OCI-LY3 (cell line): ENCODE data around the gene MFNG.

Experiments
- H2AFZ ChIP-seq: fragments of 200-600, 300-600 bp; shearing (Covaris generic); 2 replicates; pipeline ENCODE4 v1.6.0; 2014; ENCODE audit warnings: antibody characterized with exemption, low read depth, low read length
- H3K27ac ChIP-seq: fragments of 200-600, 300-600 bp; sonication (generic); 2 replicates; pipeline ENCODE4 v1.5.1; 2014; ENCODE audit warnings: mild to moderate bottlenecking, low read length, moderate library complexity, mixed read lengths
- H3K27me3 ChIP-seq: fragments of 200-600, 300-600 bp; sonication (generic); 2 replicates; pipeline ENCODE4 v1.6.1; 2014; ENCODE audit warnings: low read depth, low read length, mixed read lengths
- H3K36me3 ChIP-seq: fragments of 200-600, 300-600 bp; sonication (generic); replicated peaks from 2 replicates; pipeline ENCODE3; 2014; ENCODE audit warnings: low read depth, low read length, mixed read lengths
- H3K4me1 ChIP-seq: fragments of 300-600, 200-600 bp; sonication (generic); 2 replicates; pipeline ENCODE4 v1.6.1; 2014; ENCODE audit warnings: low read length, mixed read lengths
- H3K4me2 ChIP-seq: fragments of 200-600, 300-600 bp; sonication (generic); 2 replicates; pipeline ENCODE4 v1.6.1; 2014; ENCODE audit warnings: low read length, mixed read lengths
- H3K4me3 ChIP-seq: fragments of 300-600, 200-600 bp; sonication (generic); 2 replicates; pipeline ENCODE4 v1.5.1; 2014; ENCODE audit warnings: antibody characterized with exemption, mild to moderate bottlenecking, low read length, moderate library complexity
- H3K79me2 ChIP-seq: fragments of 300-600, 200-600 bp; shearing (Covaris generic); 2 replicates; pipeline ENCODE4 v1.6.1; 2014; ENCODE audit warnings: mild to moderate bottlenecking, low read length, mixed read lengths
- H3K9ac ChIP-seq: fragments of 300-600, 200-600 bp; shearing (Covaris generic); 2 replicates; pipeline ENCODE4 v1.6.0; 2014; ENCODE audit warnings: mild to moderate bottlenecking, low read length, moderate library complexity
- H3K9me3 ChIP-seq: fragments of 200-600, 300-600 bp; shearing (Covaris generic); 2 replicates; pipeline ENCODE4 v1.6.1; 2014; ENCODE audit warnings: low read length, mixed read lengths; ENCODE audit not compliant: insufficient read depth
- H4K20me1 ChIP-seq: fragments of 200-600, 300-600 bp; sonication (generic); 2 replicates; pipeline ENCODE4 v1.6.1; 2016; ENCODE audit warnings: low read length, mixed read lengths; ENCODE audit not compliant: insufficient read depth
- EZH2phosphoT487 ChIP-seq: fragments of 200-600 bp; shearing (Covaris generic); IDR thresholded peaks from 2 replicates; pipeline ENCODE4 v1.6.1; 2018; ENCODE audit warnings: antibody characterized with exemption, mixed run types, low read depth
- TF ChIP-seq, protein P1 (sequence below): fragments of 200-600, 300-600 bp; sonication (generic); IDR thresholded peaks from 2 replicates; pipeline ENCODE4 v1.5.1; 2014; ENCODE audit warnings: antibody characterized with exemption, low read length, low read depth

MFNG gene

DNA sequence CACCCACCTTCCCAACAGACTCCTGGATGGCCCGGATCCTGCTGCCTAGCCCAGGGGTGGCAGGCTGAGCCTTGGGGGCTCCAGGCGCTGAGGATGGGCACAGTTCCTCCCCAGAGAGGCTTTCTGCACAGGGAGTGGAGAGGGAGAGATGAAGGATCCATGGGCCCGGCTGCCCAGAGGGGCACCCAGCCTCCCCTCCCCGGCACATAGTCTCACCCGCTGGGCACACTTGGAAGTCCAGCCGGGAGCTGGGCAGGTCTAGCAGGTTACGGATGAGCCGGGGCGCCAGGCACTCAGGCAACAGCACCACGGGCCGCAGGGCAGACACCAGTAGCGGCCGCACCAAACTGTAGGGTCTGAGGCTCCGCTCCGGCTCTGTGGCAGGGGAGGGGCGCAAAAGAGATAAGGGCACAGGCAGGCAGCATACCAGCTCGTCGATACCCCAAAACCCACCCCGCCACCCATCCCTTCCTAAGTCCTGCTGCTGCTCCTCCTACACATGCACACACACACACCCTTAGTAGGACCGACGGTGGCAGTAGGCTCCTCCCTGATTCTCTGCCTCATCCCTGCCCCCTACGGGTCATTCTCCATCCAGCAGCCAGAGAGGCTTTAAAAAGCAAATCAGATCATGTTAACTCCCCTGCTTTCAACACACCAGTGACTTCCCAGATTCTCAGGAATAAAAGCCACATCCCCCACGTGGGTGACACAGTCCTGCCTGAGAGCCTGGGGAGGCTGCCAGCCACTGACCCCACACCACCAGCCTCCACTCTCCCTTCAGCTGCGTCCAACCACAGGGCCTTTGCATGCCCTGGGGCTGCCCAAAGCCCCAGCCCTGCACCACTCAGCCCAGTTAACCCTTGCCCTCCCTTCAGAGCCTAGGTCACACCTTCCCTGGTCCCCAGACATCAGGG, 6.5 kb upstream of the MFNG start:
- no peak overlapping the region for H3K4me3 ChIP-seq
- no peak overlapping the region for H3K4me2 ChIP-seq
- no peaks in the 10 kb centered on the region for H3K9me3 ChIP-seq
- no peaks in the 10 kb centered on the region for H3K36me3 ChIP-seq
- no peaks in the 10 kb centered on the region for H3K79me2 ChIP-seq
- H3K9ac ChIP-seq: no peak overlapping the region
- H4K20me1 ChIP-seq: no peaks in the 10 kb centered on the region
- H2AFZ ChIP-seq: no peak overlapping the region
- no peak for TF ChIP-seq EZH2phosphoT487
- TF ChIP-seq, protein P1, sequence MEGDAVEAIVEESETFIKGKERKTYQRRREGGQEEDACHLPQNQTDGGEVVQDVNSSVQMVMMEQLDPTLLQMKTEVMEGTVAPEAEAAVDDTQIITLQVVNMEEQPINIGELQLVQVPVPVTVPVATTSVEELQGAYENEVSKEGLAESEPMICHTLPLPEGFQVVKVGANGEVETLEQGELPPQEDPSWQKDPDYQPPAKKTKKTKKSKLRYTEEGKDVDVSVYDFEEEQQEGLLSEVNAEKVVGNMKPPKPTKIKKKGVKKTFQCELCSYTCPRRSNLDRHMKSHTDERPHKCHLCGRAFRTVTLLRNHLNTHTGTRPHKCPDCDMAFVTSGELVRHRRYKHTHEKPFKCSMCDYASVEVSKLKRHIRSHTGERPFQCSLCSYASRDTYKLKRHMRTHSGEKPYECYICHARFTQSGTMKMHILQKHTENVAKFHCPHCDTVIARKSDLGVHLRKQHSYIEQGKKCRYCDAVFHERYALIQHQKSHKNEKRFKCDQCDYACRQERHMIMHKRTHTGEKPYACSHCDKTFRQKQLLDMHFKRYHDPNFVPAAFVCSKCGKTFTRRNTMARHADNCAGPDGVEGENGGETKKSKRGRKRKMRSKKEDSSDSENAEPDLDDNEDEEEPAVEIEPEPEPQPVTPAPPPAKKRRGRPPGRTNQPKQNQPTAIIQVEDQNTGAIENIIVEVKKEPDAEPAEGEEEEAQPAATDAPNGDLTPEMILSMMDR: peak; percentile 66
- peaks cover 30% of the 10 kb centered on the region for H3K4me1 ChIP-seq
- H3K27me3 ChIP-seq: peaks cover 11% of the 10 kb centered on the region; the same call in 1 of the 2 replicates
- H3K27ac ChIP-seq: no peak overlapping the region

- no peaks in the 10 kb centered on the region for H3K79me2 ChIP-seq
- TF ChIP-seq, protein P1: no peak
- TF ChIP-seq EZH2phosphoT487: no peak
- H3K27me3 ChIP-seq: peaks cover 11% of the 10 kb centered on the region; the same call in 1 of the 2 replicates
- H3K4me2 ChIP-seq: no peak overlapping the region
- H3K36me3 ChIP-seq: no peaks in the 10 kb centered on the region
- H2AFZ ChIP-seq: no peak overlapping the region
- no peak overlapping the region for H3K9ac ChIP-seq
- H3K4me3 ChIP-seq: no peak overlapping the region
- peaks cover 38% of the 10 kb centered on the region for H3K4me1 ChIP-seq
- no peaks in the 10 kb centered on the region for H4K20me1 ChIP-seq
- no peaks in the 10 kb centered on the region for H3K9me3 ChIP-seq
- no peak overlapping the region for H3K27ac ChIP-seq
Measured at GRCh38 chr22:37491559-37492427, 5.6 kb upstream of the MFNG start.

GRCh38 chr22:37491106-37491505, 4.9 kb upstream of the MFNG start:
- H3K27ac ChIP-seq: no peak overlapping the region
- peaks cover 43% of the 10 kb centered on the region for H3K4me1 ChIP-seq
- H4K20me1 ChIP-seq: no peaks in the 10 kb centered on the region
- H3K4me3 ChIP-seq: no peak overlapping the region
- peaks cover 6% of the 10 kb centered on the region for H3K79me2 ChIP-seq
- TF ChIP-seq EZH2phosphoT487: no peak
- TF ChIP-seq, protein P1: no peak
- no peak overlapping the region for H3K9ac ChIP-seq
- H3K27me3 ChIP-seq: peaks cover 8% of the 10 kb centered on the region; the same call in 1 of the 2 replicates
- no peaks in the 10 kb centered on the region for H3K9me3 ChIP-seq
- H2AFZ ChIP-seq: no peak overlapping the region
- no peaks in the 10 kb centered on the region for H3K36me3 ChIP-seq
- no peak overlapping the region for H3K4me2 ChIP-seq

GRCh38 chr22:37489983-37490382, 3.8 kb upstream of the MFNG start:
- Histone ChIP-seq H3K4me1 (peaks cover 43% of the 10 kb centered on the region), H3K9me3 (no peaks in the 10 kb centered on the region), H3K27ac (no peak overlapping the region), H3K27me3 (0 out of 2 replicates have a peak, but pooled peaks cover 4% of the 10 kb centered on the region), H3K79me2 (peaks cover 18% of the 10 kb centered on the region), H3K36me3 (no peaks in the 10 kb centered on the region), H3K4me3 (no peak overlapping the region), H3K9ac (no peak overlapping the region), H2AFZ (no peak overlapping the region), H3K4me2 (no peak overlapping the region), H4K20me1 (no peaks in the 10 kb centered on the region)
- no peak for TF ChIP-seq EZH2phosphoT487
- TF ChIP-seq, protein P1: no peak
